GM10266 (cell line): ENCODE measurements around the gene SLC47A1.

Experiments used
- DNase-seq: peaks from one replicate; pipeline ENCODE4 v3.0.0; 2012; ENCODE audit errors: extremely low spot score
- TF ChIP-seq, protein P1 (sequence below): IDR thresholded peaks from 2 replicates; pipeline ENCODE4 v1.5.1; 2012; ENCODE audit warnings: mild to moderate bottlenecking, low read depth; ENCODE audit not compliant: control insufficient read depth, insufficient read depth; ENCODE audit errors: missing control alignments

The SLC47A1 gene

DNA sequence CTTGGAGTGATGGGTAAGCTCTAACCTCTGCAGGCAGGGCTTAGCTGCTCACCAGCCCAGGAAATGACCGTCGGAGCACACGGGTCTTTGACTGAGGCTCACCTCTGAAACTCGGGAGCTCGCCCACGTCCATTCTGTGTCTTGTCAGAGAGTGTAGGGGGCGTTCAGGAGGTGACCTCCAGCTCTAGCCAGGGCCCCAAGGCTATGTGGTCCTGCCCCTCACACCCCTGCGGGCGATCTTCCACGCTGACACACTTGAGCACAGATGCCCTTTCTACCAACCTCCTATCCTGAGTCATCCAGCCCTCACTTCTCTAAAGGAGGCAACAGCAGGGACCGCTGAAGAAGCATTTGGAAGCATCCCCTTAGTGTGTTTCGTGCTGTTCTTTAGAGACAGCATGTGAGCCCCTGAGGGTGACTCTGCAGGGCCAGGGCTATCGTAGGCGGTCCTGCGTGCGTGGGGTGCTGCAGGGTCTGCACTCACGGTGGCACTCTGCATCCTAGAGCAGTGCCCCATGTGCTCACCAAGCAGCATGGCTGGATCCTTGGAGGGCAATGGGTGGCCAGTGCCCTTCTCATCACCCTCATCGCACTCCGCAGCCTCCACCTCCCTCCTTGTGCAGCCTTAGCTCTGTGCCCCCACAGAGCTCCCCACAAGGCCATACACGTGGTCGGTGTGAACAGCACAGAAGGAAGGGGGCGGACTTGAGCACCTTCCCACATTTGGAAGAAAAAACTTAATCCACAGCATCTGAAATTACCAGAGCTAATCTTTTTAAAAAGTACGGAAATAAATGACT, 33.8 kb downstream of the SLC47A1 start:
- no peak for DNase-seq
- TF ChIP-seq, protein P1, sequence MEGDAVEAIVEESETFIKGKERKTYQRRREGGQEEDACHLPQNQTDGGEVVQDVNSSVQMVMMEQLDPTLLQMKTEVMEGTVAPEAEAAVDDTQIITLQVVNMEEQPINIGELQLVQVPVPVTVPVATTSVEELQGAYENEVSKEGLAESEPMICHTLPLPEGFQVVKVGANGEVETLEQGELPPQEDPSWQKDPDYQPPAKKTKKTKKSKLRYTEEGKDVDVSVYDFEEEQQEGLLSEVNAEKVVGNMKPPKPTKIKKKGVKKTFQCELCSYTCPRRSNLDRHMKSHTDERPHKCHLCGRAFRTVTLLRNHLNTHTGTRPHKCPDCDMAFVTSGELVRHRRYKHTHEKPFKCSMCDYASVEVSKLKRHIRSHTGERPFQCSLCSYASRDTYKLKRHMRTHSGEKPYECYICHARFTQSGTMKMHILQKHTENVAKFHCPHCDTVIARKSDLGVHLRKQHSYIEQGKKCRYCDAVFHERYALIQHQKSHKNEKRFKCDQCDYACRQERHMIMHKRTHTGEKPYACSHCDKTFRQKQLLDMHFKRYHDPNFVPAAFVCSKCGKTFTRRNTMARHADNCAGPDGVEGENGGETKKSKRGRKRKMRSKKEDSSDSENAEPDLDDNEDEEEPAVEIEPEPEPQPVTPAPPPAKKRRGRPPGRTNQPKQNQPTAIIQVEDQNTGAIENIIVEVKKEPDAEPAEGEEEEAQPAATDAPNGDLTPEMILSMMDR = no peak

DNA sequence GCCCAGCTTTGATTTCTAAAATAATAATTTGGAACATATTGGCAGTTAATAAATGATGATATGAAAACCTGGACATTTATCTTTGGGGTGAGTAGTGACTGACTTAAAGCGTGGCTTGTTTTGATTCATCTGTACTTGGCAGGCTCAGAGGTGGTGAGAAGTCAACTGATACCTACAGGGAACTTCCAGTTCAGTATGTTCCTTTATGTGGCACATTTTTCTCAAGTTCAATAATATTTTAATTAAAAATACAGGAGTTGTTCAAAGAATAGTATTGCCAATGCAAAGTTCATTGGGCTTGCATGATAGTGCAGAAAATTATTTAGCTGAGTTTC, 34.3 kb downstream of the SLC47A1 start:
- DNase-seq = no peak
- TF ChIP-seq, protein P1 = no peak

DNA sequence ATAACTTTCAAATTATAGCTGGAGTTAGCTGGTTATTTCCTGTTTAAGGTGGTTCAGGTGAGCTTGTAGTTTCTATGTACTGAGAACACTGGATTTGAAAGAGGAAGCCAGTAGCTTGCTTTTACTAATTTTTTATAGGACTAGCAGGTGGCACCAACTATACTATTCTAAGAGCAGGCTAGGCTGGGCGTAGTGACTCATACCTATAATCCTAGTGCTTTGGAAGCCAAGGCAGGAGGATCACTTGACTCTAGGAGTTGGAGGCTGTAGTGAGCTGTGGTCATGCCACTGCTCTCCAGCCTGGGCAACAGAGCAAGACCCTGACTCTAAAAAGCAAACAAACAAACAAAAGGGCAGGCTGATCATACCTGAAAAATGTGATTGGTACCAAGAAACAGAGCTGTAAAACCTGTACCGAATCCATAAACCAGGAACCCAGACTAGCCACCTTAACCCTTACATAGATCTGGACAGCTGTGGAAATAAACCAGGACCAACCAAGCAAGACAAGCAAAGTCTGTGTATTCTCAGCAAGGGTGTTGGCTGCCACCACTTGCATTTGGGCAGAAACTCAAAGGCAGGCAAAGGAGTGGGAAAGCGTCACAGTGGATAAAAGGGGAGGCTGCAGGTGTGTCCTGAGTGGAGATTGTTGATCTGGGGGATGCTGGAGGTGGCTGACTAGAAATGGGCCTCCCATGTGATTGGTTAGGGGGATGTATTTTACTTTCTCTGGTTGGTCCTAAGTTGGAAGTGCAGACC, 36.3 kb downstream of the SLC47A1 start:
- TF ChIP-seq, protein P1 = no peak
- DNase-seq = no peak

DNA sequence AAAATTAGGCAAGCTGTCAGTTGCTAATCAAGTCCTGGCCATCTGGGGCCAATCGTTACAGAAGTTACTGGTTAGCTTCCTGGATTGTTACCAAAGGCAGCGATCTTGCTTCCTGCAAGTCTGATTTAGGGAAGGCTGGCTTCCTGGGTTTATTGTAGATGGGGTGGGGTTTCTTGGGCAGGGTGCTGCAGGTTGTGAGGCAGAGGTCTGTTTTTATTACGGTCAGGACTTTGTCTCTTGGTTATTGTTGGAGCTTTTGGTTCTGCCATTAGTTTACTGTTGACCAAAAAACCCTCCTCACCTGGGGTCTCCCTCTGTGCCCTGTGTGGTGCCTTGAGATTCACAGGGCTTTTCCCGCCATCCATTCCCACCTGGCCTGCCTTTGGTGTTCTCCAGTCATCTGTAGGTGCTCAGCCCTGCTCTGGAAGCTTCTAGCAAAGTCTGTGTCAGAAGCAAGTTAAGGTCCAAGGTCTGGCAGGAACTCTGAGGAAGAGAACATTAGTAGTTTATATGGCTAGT, 36.9 kb downstream of the SLC47A1 start:
- no peak for DNase-seq
- TF ChIP-seq, protein P1 = no peak

DNA sequence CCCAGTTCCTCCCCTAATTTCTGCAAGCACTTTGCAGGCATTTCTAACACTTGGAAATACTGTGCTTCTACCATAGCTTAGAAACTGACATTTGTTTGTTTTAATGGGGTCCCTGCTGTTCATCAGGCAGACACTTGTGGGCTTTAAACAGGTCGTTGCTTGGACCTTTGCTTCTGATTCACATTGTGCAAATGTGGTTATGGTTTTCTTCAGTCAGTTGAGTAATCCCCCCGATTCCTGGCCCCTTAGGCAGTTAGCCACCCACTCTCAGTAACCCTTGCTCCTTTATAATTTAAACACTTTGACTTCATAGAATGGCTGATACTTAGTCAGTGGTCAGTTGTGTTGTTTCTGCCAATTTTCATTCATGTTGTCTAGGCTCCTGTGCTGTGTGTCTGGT, 39.4 kb downstream of the SLC47A1 start:
- TF ChIP-seq, protein P1 = no peak
- DNase-seq = no peak

DNA sequence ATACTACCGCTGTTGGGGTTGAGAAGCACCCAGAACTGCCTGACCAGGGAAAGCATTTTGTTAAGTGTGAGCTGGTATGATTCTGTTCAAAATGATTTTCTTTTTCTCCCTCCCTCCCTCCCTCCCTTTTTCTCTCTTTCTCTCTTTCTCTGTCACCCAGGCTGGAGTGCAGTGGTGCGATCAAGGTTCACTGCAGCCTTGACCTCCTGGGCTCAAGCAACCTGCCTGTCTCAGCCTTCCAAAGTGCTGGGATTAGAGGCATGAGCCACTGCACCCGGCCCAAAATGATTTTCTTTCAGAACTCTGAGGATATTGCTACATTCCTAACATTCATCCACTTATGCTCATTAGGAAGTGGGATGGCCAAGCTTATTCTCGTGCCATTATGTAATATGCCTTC, 41.3 kb downstream of the SLC47A1 start:
- TF ChIP-seq, protein P1 = no peak
- DNase-seq = no peak

DNA sequence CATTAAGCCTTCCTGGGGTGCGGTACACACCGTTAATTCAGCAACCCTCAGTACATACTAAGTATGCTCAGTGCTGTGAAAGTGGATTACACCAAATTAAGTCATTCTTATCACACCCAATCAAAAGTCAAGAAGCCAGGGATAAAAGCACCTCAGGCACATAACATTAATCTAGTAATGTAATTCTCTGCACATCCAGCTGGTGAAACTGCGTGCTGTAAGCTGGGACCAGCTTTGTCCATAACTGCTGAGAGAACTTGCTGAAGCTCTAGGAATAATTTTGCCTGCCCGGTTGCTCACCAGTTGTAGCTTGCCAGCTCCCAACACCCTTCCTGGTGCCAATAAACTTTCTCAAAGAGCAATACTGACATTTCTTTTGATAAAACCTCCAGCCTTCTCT, 44.9 kb downstream of the SLC47A1 start:
- no peak for DNase-seq
- TF ChIP-seq, protein P1 = no peak
